Neuronal stem cell (in vitro differentiated cells): Measurements from ENCODE around the gene LPAR1.

ENCODE experiments used
- DNase-seq: peaks from one replicate; pipeline ENCODE4 v3.0.0-alpha.2; 2013; ENCODE audit warnings: low spot score
- H2AFZ ChIP-seq: one replicate; pipeline ENCODE4 v1.6.1; 2013; ENCODE audit warnings: mild to moderate bottlenecking, low read length, inconsistent platforms
- H2AK5ac ChIP-seq: 2 replicates; pipeline ENCODE4 v1.6.1; 2013; ENCODE audit warnings: low read depth, mild to moderate bottlenecking, inconsistent platforms, low read length, moderate library complexity, mixed read lengths
- H2BK120ac ChIP-seq: 2 replicates; pipeline ENCODE4 v1.6.1; 2013; ENCODE audit warnings: low read depth, mild to moderate bottlenecking, inconsistent platforms, low read length, moderate library complexity, mixed read lengths
- H2BK12ac ChIP-seq: one replicate; pipeline ENCODE4 v1.6.1; 2013; ENCODE audit warnings: low read length, inconsistent platforms
- H2BK15ac ChIP-seq: 2 replicates; pipeline ENCODE4 v1.6.1; 2013; ENCODE audit warnings: mild to moderate bottlenecking, low read length, inconsistent platforms, mixed read lengths
- H2BK5ac ChIP-seq: one replicate; pipeline ENCODE4 v1.6.1; 2013; ENCODE audit warnings: inconsistent platforms, mild to moderate bottlenecking, low read length, moderate library complexity
- H3K14ac ChIP-seq: one replicate; pipeline ENCODE4 v1.6.1; 2013; ENCODE audit warnings: low read length, inconsistent platforms
- H3K18ac ChIP-seq: 2 replicates; pipeline ENCODE4 v1.6.1; 2013; ENCODE audit warnings: low read length, inconsistent platforms
- H3K23ac ChIP-seq: 2 replicates; pipeline ENCODE4 v1.6.1; 2013; ENCODE audit warnings: low read depth, mild to moderate bottlenecking, mixed read lengths, low read length, inconsistent platforms; ENCODE audit not compliant: poor library complexity
- H3K27ac ChIP-seq: replicated peaks from 3 replicates; pipeline ENCODE4 v1.5.1; 2013; ENCODE audit warnings: low read length, inconsistent platforms
- H3K27me3 ChIP-seq, 3 experiments: 2 replicates each; pipeline ENCODE4 v1.6.1; 2013; ENCODE audit warnings: low read length in 3 of 3, mild to moderate bottlenecking in 2 of 3, inconsistent platforms in 1 of 3, low read depth in 1 of 3, mixed read lengths in 1 of 3, moderate library complexity in 1 of 3; ENCODE audit not compliant: control insufficient read depth in 3 of 3, insufficient read depth in 3 of 3
- H3K36me3 ChIP-seq, 2 donors: replicated peaks in 1 of 2; 2 replicates each; pipeline ENCODE4 v1.6.1; 2013; ENCODE audit warnings: low read length in 2 of 2; ENCODE audit not compliant: control insufficient read depth in 2 of 2, insufficient read depth in 2 of 2
- H3K4ac ChIP-seq: 2 replicates; pipeline ENCODE4 v1.6.1; 2013; ENCODE audit warnings: inconsistent platforms, mild to moderate bottlenecking, low read length, moderate library complexity
- H3K4me1 ChIP-seq, 2 donors: 1 replicate in 1 of 2; 2 replicates in 1 of 2; pipeline ENCODE4 v1.6.1; 2013; ENCODE audit warnings: low read length in 2 of 2, low read depth in 1 of 2; ENCODE audit not compliant: control insufficient read depth in 2 of 2, insufficient read depth in 1 of 2
- H3K4me2 ChIP-seq: one replicate; pipeline ENCODE4 v1.6.1; 2013; ENCODE audit warnings: mild to moderate bottlenecking, low read length, inconsistent platforms; ENCODE audit not compliant: insufficient read depth, poor library complexity, severe bottlenecking
- H3K4me3 ChIP-seq, 2 donors: 2 replicates each; pipeline ENCODE4 v1.5.1; 2013; ENCODE audit warnings: low read length in 2 of 2, mild to moderate bottlenecking in 2 of 2, inconsistent platforms in 1 of 2, moderate library complexity in 1 of 2
- H3K79me1 ChIP-seq: one replicate; pipeline ENCODE4 v1.6.1; 2013; ENCODE audit warnings: low read depth, mild to moderate bottlenecking, inconsistent platforms, low read length, moderate library complexity
- H3K9ac ChIP-seq: one replicate; pipeline ENCODE4 v1.6.1; 2013; ENCODE audit warnings: mild to moderate bottlenecking, low read depth, low read length, inconsistent platforms; ENCODE audit not compliant: poor library complexity
- H3K9me3 ChIP-seq, 2 donors: replicated peaks in 1 of 2; 2 replicates each; pipeline versions ENCODE3 to v1.6.1; 2013; ENCODE audit warnings: low read length in 2 of 2, mild to moderate bottlenecking in 2 of 2, inconsistent platforms in 1 of 2, low read depth in 1 of 2, mixed read lengths in 1 of 2, moderate library complexity in 1 of 2; ENCODE audit not compliant: control insufficient read depth in 2 of 2, insufficient read depth in 1 of 2
- H4K8ac ChIP-seq: one replicate; pipeline ENCODE4 v1.6.1; 2013; ENCODE audit warnings: low read depth, mild to moderate bottlenecking, inconsistent platforms, low read length, moderate library complexity
- H4K91ac ChIP-seq: one replicate; pipeline ENCODE4 v1.6.1; 2013; ENCODE audit warnings: low read length, low read depth, mild to moderate bottlenecking, inconsistent platforms; ENCODE audit not compliant: poor library complexity
- WGBS, 2 donors: extraction: QIAGEN DNeasy Blood & Tissue Kit; methylation state at CpG; one replicate each; pipeline ENCODE4 v1.1.7; 2013; ENCODE audit warnings: missing lambda C conversion rate in 2 of 2, mixed read lengths in 1 of 2; ENCODE audit not compliant: insufficient read length in 2 of 2, insufficient replicate concordance in 1 of 2; ENCODE audit errors: extremely low coverage in 2 of 2; 5-methylcytosine and 5-hydroxymethylcytosine counted together

LPAR1 gene

DNA sequence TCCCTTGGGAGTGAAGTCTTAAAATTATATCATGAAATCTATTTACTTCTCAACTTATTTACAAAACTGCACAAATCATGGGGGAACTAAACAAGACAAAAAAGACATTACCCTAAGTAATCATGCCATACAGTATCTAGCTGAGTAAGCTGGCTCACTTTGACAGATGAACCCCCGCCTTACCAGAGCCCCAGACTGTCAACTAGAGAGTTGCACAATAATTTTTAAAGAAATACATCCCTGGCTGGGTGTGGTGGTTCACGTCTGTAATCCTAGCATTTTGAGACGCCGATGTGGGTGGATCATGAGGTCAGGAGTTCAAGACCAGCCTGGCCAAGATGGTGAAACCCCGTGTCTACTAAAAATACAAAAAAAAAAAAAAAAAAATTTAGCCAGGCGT lies 62.3 kb downstream of the LPAR1 start:
- no peak overlapping the region for H3K23ac ChIP-seq
- H4K8ac ChIP-seq, result no peak overlapping the region
- no peak overlapping the region for H2BK15ac ChIP-seq
- H2AFZ ChIP-seq, result no peak overlapping the region
- H3K79me1 ChIP-seq, result no peaks in the 10 kb centered on the region
- no CpG with 5 or more reads among the region's 6 CpGs for WGBS, 2 donors
- no peak overlapping the region for H2BK120ac ChIP-seq
- no peak overlapping the region for H2BK12ac ChIP-seq
- no peaks in the 10 kb centered on the region for H3K9me3 ChIP-seq
- H3K18ac ChIP-seq, result no peak overlapping the region
- no peak overlapping the region for H3K27ac ChIP-seq
- no peak overlapping the region for H3K9ac ChIP-seq
- no peak overlapping the region for H4K91ac ChIP-seq
- H3K4me2 ChIP-seq, result no peak overlapping the region
- H3K4me1 ChIP-seq, result peaks cover 0 to 8% of the 10 kb centered on the region in 2 donors
- H2AK5ac ChIP-seq, result no peak overlapping the region
- no peak overlapping the region for H3K4ac ChIP-seq
- DNase-seq, result no peak
- H3K27me3 ChIP-seq, result peaks cover 0 to 1% (median 0%) of the 10 kb centered on the region in 3 experiments
- H3K36me3 ChIP-seq, result peaks cover 2 to 22% of the 10 kb centered on the region in 2 donors
- no peak overlapping the region for H3K4me3 ChIP-seq
- H2BK5ac ChIP-seq, result no peak overlapping the region
- H3K14ac ChIP-seq, result no peak overlapping the region

GRCh38 chr9:110975278-110975677 lies 63.0 kb downstream of the LPAR1 start:
- H3K14ac ChIP-seq, result no peak overlapping the region
- H3K9me3 ChIP-seq, result no peaks in the 10 kb centered on the region
- peaks cover 0 to 8% of the 10 kb centered on the region in 2 donors for H3K4me1 ChIP-seq
- no peak for DNase-seq
- H4K8ac ChIP-seq, result no peak overlapping the region
- no peak overlapping the region for H3K4me3 ChIP-seq
- H2AK5ac ChIP-seq, result no peak overlapping the region
- no peak overlapping the region for H3K18ac ChIP-seq
- H3K27me3 ChIP-seq, result peaks cover 0 to 1% (median 0%) of the 10 kb centered on the region in 3 experiments
- no peak overlapping the region for H2BK5ac ChIP-seq
- H3K23ac ChIP-seq, result no peak overlapping the region
- H2BK120ac ChIP-seq, result no peak overlapping the region
- H2BK12ac ChIP-seq, result no peak overlapping the region
- H3K79me1 ChIP-seq, result no peaks in the 10 kb centered on the region
- H3K4me2 ChIP-seq, result no peak overlapping the region
- no peak overlapping the region for H2BK15ac ChIP-seq
- peaks cover 2 to 28% of the 10 kb centered on the region in 2 donors for H3K36me3 ChIP-seq
- H3K4ac ChIP-seq, result no peak overlapping the region
- no CpG with 5 or more reads among the region's 2 CpGs for WGBS, 2 donors
- no peak overlapping the region for H3K27ac ChIP-seq
- no peak overlapping the region for H2AFZ ChIP-seq
- H4K91ac ChIP-seq, result no peak overlapping the region
- H3K9ac ChIP-seq, result no peak overlapping the region

DNA sequence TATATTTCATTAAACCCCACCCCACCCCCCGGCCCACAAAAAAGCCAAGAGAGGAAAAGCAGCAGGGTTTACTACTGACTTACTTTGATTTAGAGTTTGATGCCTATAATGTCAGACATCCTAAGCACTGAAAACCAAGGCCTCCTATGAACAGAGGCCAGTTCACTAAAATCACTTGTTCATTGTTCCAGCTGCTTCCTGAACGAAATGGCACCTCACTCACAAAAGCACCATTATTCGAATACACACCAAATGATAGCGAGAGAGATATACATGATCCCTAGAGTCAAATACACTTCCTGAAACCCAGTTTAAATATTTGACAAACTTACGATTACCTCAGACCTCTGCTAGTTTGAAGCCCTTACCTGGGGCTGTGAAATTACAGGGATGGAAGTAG lies 66.6 kb downstream of the LPAR1 start:
- Histone ChIP-seq H2AFZ (no peak overlapping the region), H3K18ac (no peak overlapping the region), H3K4me1 (peaks cover 0 to 3% of the 10 kb centered on the region in 2 donors), H2BK15ac (no peak overlapping the region), H2BK5ac (no peak overlapping the region), H4K8ac (no peak overlapping the region), H3K9me3 (no peaks in the 10 kb centered on the region), H3K27ac (no peak overlapping the region), H3K36me3 (peaks cover 2 to 62% of the 10 kb centered on the region in 2 donors), H4K91ac (no peak overlapping the region), H3K4me2 (no peak overlapping the region), H2AK5ac (no peak overlapping the region), H3K79me1 (no peaks in the 10 kb centered on the region), H3K4me3 (no peak overlapping the region), H3K27me3 (peaks cover 0 to 1% (median 0%) of the 10 kb centered on the region in 3 experiments), H3K23ac (no peak overlapping the region), H3K4ac (no peak overlapping the region), H2BK120ac (no peak overlapping the region), H2BK12ac (no peak overlapping the region), H3K14ac (no peak overlapping the region), H3K9ac (no peak overlapping the region)
- WGBS, 2 donors, result no CpG with 5 or more reads among the region's 5 CpGs
- DNase-seq, result no peak

- Histone ChIP-seq H3K18ac (no peak overlapping the region), H2BK120ac (no peak overlapping the region), H2BK12ac (no peak overlapping the region), H3K4ac (no peak overlapping the region), H2AK5ac (no peak overlapping the region), H3K4me3 (no peak overlapping the region), H2AFZ (no peak overlapping the region), H3K27ac (no peak overlapping the region), H3K4me2 (no peak overlapping the region), H3K4me1 (peaks cover 0 to 3% of the 10 kb centered on the region in 2 donors), H2BK15ac (no peak overlapping the region), H4K8ac (no peak overlapping the region), H2BK5ac (no peak overlapping the region), H3K9ac (no peak overlapping the region), H3K79me1 (no peaks in the 10 kb centered on the region), H3K9me3 (no peaks in the 10 kb centered on the region), H3K14ac (no peak overlapping the region), H3K27me3 (no peaks in the 10 kb centered on the region), H3K36me3 (peaks cover 2 to 66% of the 10 kb centered on the region in 2 donors), H3K23ac (no peak overlapping the region), H4K91ac (no peak overlapping the region)
- WGBS, 2 donors, result no CpG with 5 or more reads among the region's 2 CpGs
- DNase-seq, result no peak
Measured at GRCh38 chr9:110971234-110971633, 67.0 kb downstream of the LPAR1 start.
